ENCODE measurements around the gene PRDM15. TPM values are rescaled to one million over a fixed set of nuclear protein-coding genes. Genes with fewer than 3 reads are reported as not detected.

Gene PRDM15
- total RNA-seq, 4 donors from 2014 or later = 6.4 to 88.4 (median 21.1) TPM

GRCh38 chr21:41802198-41802584 lies 77.0 kb downstream of the PRDM15 start:
- DNase-seq = no peak
- in situ Hi-C loops (cut with MboI; ENCODE audit: low pct_ligation_motif_present in 1 of 4, low pct_unique_long_range_greater_than_20kb in 1 of 4, low sequenced_read_pairs in 3 of 4) (loop anchor here in 3 of 4 donors (25.0 kb wide), 2 partner anchors 110 to 310 kb away; no protein-coding TSS in a partner anchor), intact Hi-C loops (cut with DNase I; ENCODE audit: low total_unique reads) (no loop called here)
- H3K4me1 ChIP-seq = peaks cover 0 to 6% (median 3%) of the 10 kb centered on the region in 4 donors
- no peaks in the 10 kb centered on the region for H3K27me3 ChIP-seq
- H3K4me3 ChIP-seq = no peak overlapping the region
- H3K27ac ChIP-seq = peak overlapping the region in 1 of 4 donors; percentile 31
- H3K9me3 ChIP-seq = no peaks in the 10 kb centered on the region
- 92% methylated on average over 5 of the region's 5 CpGs; no CpG with 5 or more reads in 1 of the 2 donors for WGBS, 2 donors (ENCODE audit: low coverage in 1 of 2)
- TF ChIP-seq POLR2AphosphoS5 (IDR thresholded peaks at IDR 0.05) (no peak), POLR2A (IDR thresholded peaks at IDR 0.05) (no peak), CTCF (IDR thresholded peaks at IDR 0.05) (no peak), EP300 (IDR thresholded peaks at IDR 0.05; ENCODE audit: low read depth) (no peak)
- no peaks in the 10 kb centered on the region for H3K36me3 ChIP-seq

- WGBS, 2 donors (ENCODE audit: low coverage in 1 of 2) = 83 to 87% methylated on average over 9 to 31 of the region's 32 CpGs
- H3K27me3 ChIP-seq = no peaks in the 10 kb centered on the region
Observed at GRCh38 chr21:41801321-41802197, 77.6 kb downstream of the PRDM15 start.

GRCh38 chr21:41800425-41801320 lies 78.5 kb downstream of the PRDM15 start:
- intact Hi-C loops (cut with DNase I; ENCODE audit: low total_unique reads) (no loop called here), in situ Hi-C loops (cut with MboI; ENCODE audit: low pct_ligation_motif_present in 1 of 4, low pct_unique_long_range_greater_than_20kb in 1 of 4, low sequenced_read_pairs in 3 of 4) (loop anchor here in 3 of 4 donors (25.0 kb wide), 2 partner anchors 112 to 312 kb away; no protein-coding TSS in a partner anchor)
- WGBS, 2 donors (ENCODE audit: low coverage in 1 of 2) = 88% methylated on average over 13 to 23 of the region's 24 CpGs

More at GRCh38 chr21:41801321-41802197, 77.6 kb downstream of the PRDM15 start:
- TF ChIP-seq CTCF (IDR thresholded peaks at IDR 0.05) (no peak), POLR2AphosphoS5 (IDR thresholded peaks at IDR 0.05) (no peak), EP300 (IDR thresholded peaks at IDR 0.05; ENCODE audit: low read depth) (no peak)
- Histone ChIP-seq H3K4me1 (peaks cover 0 to 6% (median 3%) of the 10 kb centered on the region in 4 donors), H3K9me3 (no peaks in the 10 kb centered on the region), H3K27ac (no peak overlapping the region), H3K4me3 (no peak overlapping the region), H3K36me3 (no peaks in the 10 kb centered on the region)
- DNase-seq = no peak
- intact Hi-C loops (cut with DNase I; ENCODE audit: low total_unique reads) = no loop called here
- in situ Hi-C loops (cut with MboI; ENCODE audit: low pct_ligation_motif_present in 1 of 4, low pct_unique_long_range_greater_than_20kb in 1 of 4, low sequenced_read_pairs in 3 of 4) = loop anchor here in 3 of 4 donors (25.0 kb wide), 2 partner anchors 111 to 311 kb away; no protein-coding TSS in a partner anchor

More at GRCh38 chr21:41800425-41801320, 78.5 kb downstream of the PRDM15 start:
- Histone ChIP-seq H3K4me1 (peaks cover 0 to 6% (median 3%) of the 10 kb centered on the region in 4 donors), H3K9me3 (no peaks in the 10 kb centered on the region), H3K36me3 (no peaks in the 10 kb centered on the region), H3K27me3 (no peaks in the 10 kb centered on the region), H3K4me3 (no peak overlapping the region), H3K27ac (no peak overlapping the region)
- TF ChIP-seq EP300 (IDR thresholded peaks at IDR 0.05; ENCODE audit: low read depth) = no peak
- no peak for TF ChIP-seq CTCF (IDR thresholded peaks at IDR 0.05)
- no peak for TF ChIP-seq POLR2AphosphoS5 (IDR thresholded peaks at IDR 0.05)
- no peak for TF ChIP-seq POLR2A (IDR thresholded peaks at IDR 0.05)
- DNase-seq = no peak

Data from transverse colon (tissue), 4 donors.